Right lobe of liver (tissue), 6 donors: Measurements from ENCODE around the gene USF3. TPM values are rescaled to one million over a fixed set of nuclear protein-coding genes. Genes with fewer than 3 reads are reported as not detected.

Experiments used
- ATAC-seq, 4 donors: fragments of 200-7000 bp; cut with Tn5 transposase; one replicate each; pipeline ENCODE4 v1.9.1; 2020; ENCODE audit warnings: mild to moderate bottlenecking in 4 of 4, moderate library complexity in 4 of 4
- DNase-seq, 3 donors: peaks; one replicate each; pipeline ENCODE4 v3.0.0-alpha.2; 2020
- H3K27ac ChIP-seq, 3 donors: fragments of 200-600 bp; one replicate each; pipeline ENCODE4 v1.8.0; 2022
- H3K27me3 ChIP-seq, 2 donors: fragments of 200-600 bp; one replicate each; pipeline ENCODE4 v1.8.0; 2022
- H3K36me3 ChIP-seq, 4 donors: fragments of 200-600 bp; sonication (generic) in 1 of 4; one replicate each; pipeline versions ENCODE4 v1.5.1 to v1.8.0; 2017 to 2022; ENCODE audit warnings: control low read depth in 1 of 4
- H3K4me1 ChIP-seq, 4 donors: fragments of 200-600 bp; sonication (generic) in 1 of 4; one replicate each; pipeline versions ENCODE4 v1.5.1 to v1.8.0; 2017 to 2022; ENCODE audit warnings: control low read depth in 1 of 4
- H3K4me3 ChIP-seq, 3 donors: fragments of 200-600 bp; one replicate each; pipeline ENCODE4 v1.8.0; 2022
- H3K9me3 ChIP-seq, 4 donors: fragments of 200-600 bp; sonication (generic) in 1 of 4; one replicate each; pipeline versions ENCODE4 v1.5.1 to v1.8.0; 2017 to 2022; ENCODE audit warnings: control low read depth in 1 of 4
- CTCF ChIP-seq, 4 donors: fragments of 200-600 bp in 3 of 4; fragments of 450-650 bp in 1 of 4; IDR thresholded peaks; one replicate each; pipeline versions ENCODE4 v1.5.1 to v1.8.0; 2016 to 2022; ENCODE audit warnings: antibody characterized with exemption in 4 of 4, mild to moderate bottlenecking in 2 of 4
- POLR2A ChIP-seq: fragments of 450-650 bp; IDR thresholded peaks from one replicate; pipeline ENCODE4 v1.6.1; 2017; ENCODE audit warnings: antibody characterized with exemption, mild to moderate bottlenecking
- WGBS: methylation state at CpG from one replicate; pipeline ENCODE4 v1.1.6; 2018; ENCODE audit warnings: low coverage, low lambda C conversion rate; ENCODE audit not compliant: insufficient coverage; ENCODE audit errors: missing lambda C conversion rate; 5-methylcytosine and 5-hydroxymethylcytosine counted together
- intact Hi-C, 2 donors: fragments of 100-400 bp; cut with DNase I; formaldehyde crosslinking; loops; one replicate each; pipeline versions ENCODE4 v1.11.2 to v1.14.1; 2022
- long read RNA-seq: library from polyadenylated mRNA; unstranded; transcript quantifications from one replicate; pipeline ENCODE4 v2.0.0, GENCODE V29; 2019
- total RNA-seq, 6 experiments: library from RNA; depleted of rRNA in 2 of 6; stranded (reverse); fragments of >200 nt in 2 of 6; fragmentation: NEBNext Ultra II Directional in 3 of 6; extraction: Animal tissue kit (Norgen Biotek cat#: 25700) in 3 of 6; gene quantifications; one replicate each; pipeline versions ENCODE4 v1.1.0 to v1.2.4, GENCODE V29; 2016 to 2023
- donor health status: DM: no; HTN: yes; CAD: no.
- donor health status: DM: no; HTN: no; CAD: no.
- donor health status: DM: no; HTN: no; CAD: no.
- donor health status: DM: no; HTN: yes; CAD: no.
- donor health status: DM: no; HTN: yes; CAD: no.

USF3 gene, protein sequence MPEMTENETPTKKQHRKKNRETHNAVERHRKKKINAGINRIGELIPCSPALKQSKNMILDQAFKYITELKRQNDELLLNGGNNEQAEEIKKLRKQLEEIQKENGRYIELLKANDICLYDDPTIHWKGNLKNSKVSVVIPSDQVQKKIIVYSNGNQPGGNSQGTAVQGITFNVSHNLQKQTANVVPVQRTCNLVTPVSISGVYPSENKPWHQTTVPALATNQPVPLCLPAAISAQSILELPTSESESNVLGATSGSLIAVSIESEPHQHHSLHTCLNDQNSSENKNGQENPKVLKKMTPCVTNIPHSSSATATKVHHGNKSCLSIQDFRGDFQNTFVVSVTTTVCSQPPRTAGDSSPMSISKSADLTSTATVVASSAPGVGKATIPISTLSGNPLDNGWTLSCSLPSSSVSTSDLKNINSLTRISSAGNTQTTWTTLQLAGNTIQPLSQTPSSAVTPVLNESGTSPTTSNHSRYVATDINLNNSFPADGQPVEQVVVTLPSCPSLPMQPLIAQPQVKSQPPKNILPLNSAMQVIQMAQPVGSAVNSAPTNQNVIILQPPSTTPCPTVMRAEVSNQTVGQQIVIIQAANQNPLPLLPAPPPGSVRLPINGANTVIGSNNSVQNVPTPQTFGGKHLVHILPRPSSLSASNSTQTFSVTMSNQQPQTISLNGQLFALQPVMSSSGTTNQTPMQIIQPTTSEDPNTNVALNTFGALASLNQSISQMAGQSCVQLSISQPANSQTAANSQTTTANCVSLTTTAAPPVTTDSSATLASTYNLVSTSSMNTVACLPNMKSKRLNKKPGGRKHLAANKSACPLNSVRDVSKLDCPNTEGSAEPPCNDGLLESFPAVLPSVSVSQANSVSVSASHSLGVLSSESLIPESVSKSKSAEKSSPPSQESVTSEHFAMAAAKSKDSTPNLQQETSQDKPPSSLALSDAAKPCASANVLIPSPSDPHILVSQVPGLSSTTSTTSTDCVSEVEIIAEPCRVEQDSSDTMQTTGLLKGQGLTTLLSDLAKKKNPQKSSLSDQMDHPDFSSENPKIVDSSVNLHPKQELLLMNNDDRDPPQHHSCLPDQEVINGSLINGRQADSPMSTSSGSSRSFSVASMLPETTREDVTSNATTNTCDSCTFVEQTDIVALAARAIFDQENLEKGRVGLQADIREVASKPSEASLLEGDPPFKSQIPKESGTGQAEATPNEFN (N-terminal part only)
- 10 to 100 TPM; 12.1 to 20.3 (median 17.6) TPM for total RNA-seq
- long read RNA-seq, result 0 reads

DNA sequence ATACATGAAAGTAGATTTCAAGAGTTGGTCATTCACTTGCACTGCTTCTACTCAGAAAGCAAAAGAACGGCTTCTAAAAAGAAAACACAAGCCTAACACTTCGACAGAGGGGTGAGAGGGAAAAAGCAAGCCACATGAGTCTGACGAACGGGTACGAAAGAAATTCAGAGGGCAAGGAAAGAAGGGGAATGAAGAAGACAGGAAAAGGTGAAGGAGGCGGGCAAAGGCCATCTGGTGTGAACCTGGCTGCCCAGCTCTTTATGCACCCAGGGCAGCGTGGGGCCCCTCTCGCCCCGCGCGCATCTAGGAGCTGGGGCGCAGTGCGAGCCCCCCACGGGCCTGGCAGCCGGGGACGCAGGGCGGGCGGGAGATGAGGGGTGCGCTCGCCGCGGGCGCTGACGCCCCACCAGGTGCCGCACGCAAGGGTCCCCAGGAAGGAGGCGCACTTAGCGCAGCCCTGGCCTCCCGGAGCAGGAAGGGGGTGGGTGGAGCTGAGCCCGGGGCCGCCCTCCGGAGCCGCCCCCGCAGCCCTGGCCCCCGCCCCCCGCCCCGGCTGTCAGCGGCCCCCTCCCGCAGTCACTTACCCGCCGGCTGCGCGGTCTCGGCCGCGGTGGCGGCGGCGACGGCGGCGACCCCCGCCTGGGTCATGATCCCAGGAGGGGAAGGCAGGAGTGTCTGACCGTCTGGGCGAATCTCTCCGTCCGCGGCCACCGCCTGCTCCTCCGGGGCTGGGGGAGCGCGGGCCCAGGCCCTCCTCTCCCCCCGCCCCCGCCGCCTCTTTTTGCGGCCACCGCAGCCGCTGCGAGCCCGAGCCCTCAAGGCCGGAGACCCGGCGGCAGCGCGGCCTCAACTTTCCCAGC, at the start of gene USF3:
Gene USF3, minus strand, starts transcription at position 857 of the 860 bp plus-strand sequence. CDS start 21,764 bp downstream, outside the sequence.
- Histone ChIP-seq H3K27ac (peak within 1 kb of the TSS; percentile 99), H3K27me3 (no peaks in the 10 kb centered on the region), H3K4me1 (peaks cover 0 to 43% (median 10%) of the 10 kb centered on the region in 4 donors), H3K4me3 (peak within 1 kb of the TSS; percentile 83 to 91 (median 84)), H3K36me3 (no peaks in the 10 kb centered on the region), H3K9me3 (no peaks in the 10 kb centered on the region)
- intact Hi-C loops, result no loop called here
- ATAC-seq (peak; percentile 76 to 87 (median 82)), DNase-seq (peak; percentile 88 to 91 (median 89))
- WGBS, result 0% methylated on average over 6 of the region's 75 CpGs
- TF ChIP-seq POLR2A (peak; percentile 68), CTCF (IDR thresholded peaks at IDR 0.05) (peak in 1 of 4 donors; percentile 55)

DNA sequence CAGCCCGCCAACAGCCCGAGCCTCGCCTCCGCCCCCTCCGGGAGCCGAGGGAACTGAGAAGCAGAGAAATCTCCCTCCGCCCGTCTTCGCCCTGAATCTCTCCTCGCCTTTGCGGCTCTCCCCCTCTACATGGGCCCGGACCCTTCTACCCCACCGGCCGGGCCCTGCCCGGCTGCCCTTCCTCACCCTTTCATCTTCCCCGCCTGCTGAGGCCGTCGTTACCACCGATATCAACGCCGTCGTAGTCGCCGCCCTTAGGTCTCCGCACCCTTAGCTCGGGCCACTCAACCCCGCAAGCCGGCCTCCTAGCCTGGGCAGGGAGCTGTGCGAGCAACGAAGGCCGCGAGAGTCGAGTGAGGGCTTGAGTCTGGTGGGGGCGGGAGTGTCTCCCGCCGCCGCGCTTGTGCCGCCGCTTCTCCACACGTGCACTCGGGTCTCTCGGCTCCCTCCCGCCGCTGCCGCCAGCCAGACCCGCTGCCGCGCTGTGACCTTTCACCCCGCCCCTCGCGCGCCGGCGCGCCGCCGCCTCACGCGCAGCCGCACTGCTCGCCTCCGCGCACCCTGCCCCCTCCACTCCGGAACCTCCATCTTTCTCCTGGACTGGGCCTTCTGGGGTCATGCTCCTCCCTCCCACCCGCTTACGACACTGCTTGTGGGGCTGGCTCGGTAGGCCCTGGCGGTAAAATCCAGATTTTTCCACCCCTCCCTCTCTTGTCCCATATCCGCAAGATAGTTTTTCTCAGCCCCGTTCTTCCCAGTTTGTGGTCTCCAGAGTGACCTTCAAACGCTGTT, 49.5 kb upstream of the USF3 start, which contains the start of gene NAA50:
Gene NAA50, minus strand, starts transcription at position 494 of the 792 bp plus-strand sequence. Its CDS starts 300 bp downstream, at position 194.
- 0% methylated on average over 18 of the region's 72 CpGs for WGBS
- Histone ChIP-seq H3K27ac (peak within 1 kb of the TSS; percentile 93 to 99 (median 94)), H3K36me3 (no peaks in the 10 kb centered on the region), H3K4me1 (peaks cover 0 to 55% (median 17%) of the 10 kb centered on the region in 4 donors), H3K27me3 (no peaks in the 10 kb centered on the region), H3K9me3 (no peaks in the 10 kb centered on the region), H3K4me3 (peak within 1 kb of the TSS; percentile 75 to 89 (median 83))
- TF ChIP-seq POLR2A (peak; percentile 89), CTCF (IDR thresholded peaks at IDR 0.05) (peak in 1 of 4 donors; percentile 8)
- DNase-seq (peak; percentile 95 to 96 (median 95)), ATAC-seq (peak; percentile 80 to 90 (median 87))
- intact Hi-C loops, result no loop called here

DNA sequence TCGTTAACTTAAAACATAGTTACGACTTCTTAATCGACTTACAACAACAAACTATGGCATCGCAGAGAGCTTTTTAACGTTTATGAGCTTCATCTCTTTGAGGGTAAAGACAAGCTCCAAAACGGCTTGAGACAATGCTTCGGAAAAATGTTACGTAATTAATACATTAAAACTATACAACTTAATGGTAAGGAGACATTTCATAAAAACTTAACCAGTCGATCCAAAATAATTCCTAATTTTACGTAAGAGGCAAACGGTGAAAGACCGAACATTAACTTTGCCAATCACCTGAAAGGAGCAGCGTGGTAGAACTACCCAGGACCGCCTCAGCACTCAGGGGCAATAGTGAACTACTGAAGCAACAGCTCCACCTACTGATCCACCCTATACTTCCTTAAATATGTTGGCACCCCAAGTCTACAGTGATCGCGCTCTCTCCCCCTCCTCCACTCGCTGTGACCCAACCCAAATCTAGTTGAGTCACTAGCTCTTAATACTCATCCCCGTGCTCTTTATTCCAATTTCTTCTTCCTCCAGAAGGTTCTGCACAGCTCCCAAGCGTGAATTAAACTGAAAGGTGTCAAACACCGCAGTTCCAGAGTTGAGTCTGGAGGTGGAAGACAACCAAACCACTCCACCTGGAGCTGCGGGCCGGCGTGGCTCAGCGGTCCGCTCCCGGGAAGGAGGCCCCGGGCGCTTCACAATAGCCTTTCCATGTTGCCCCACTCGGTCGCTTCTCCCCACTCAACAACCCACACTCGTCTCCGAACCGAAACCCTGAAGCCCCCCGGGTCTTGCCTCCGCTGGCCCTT, 48.7 kb upstream of the USF3 start:
- peak overlapping the region; percentile 75 to 89 (median 83) for H3K4me3 ChIP-seq
- no peaks in the 10 kb centered on the region for H3K9me3 ChIP-seq
- peak overlapping the region; percentile 93 to 99 (median 94) for H3K27ac ChIP-seq
- intact Hi-C loops, result no loop called here
- H3K4me1 ChIP-seq, result peaks cover 0 to 51% (median 17%) of the 10 kb centered on the region in 4 donors
- peak; percentile 70 to 82 (median 72) for ATAC-seq
- DNase-seq, result peak; percentile 64 to 81 (median 76)
- no peaks in the 10 kb centered on the region for H3K36me3 ChIP-seq
- under 1% methylated on average over 26 of the region's 35 CpGs for WGBS
- peak; percentile 47 to 63 (median 61) for TF ChIP-seq CTCF (IDR thresholded peaks at IDR 0.05)
- no peak for TF ChIP-seq POLR2A
- no peaks in the 10 kb centered on the region for H3K27me3 ChIP-seq
